ENCODE results near the gene RAB5B.
A peak's percentile ranks its signal among the peaks of the same experiment; 100 is the strongest.

RAB5B gene, protein sequence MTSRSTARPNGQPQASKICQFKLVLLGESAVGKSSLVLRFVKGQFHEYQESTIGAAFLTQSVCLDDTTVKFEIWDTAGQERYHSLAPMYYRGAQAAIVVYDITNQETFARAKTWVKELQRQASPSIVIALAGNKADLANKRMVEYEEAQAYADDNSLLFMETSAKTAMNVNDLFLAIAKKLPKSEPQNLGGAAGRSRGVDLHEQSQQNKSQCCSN

DNA sequence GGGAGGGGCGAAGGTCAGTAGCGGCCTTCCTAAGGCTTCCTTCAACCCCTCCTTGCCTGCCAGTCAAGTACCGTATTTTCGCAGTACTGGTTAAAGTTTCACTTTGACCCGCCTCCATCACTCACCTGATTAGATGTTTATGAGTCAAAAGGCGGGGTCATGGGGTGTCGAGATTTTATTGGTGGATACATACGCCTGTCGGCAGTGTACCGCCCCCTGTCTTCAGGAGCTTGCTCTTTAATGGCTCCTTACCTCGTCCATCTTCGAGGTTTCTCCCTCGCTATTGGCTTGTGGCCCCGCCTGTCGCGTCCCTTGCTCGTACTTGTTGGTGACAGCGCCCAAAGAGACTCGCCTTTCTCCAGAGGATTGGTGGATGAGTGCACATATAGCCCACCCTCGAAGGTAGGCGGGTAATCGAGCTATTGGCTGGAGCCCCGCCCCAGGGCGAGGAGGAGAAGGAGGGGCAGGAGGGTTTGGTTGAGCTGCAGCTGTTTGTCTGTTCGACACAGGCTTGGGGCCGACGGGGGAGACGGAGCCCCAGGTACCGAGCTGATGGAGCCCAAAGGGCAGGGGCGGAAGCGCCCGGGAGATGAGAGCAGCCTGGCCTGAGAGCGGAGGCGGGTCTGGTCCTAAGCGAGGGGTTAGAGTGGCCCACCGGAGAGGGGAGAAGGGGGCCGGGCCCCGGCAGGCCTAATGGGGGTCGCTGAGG lies at the start of gene RAB5B:
Gene RAB5B, plus strand, starts transcription at position 480 of the 709 bp plus-strand sequence. CDS start 12,883 bp downstream, outside the sequence.
- peak; percentile 94 for DNase-seq

DNA sequence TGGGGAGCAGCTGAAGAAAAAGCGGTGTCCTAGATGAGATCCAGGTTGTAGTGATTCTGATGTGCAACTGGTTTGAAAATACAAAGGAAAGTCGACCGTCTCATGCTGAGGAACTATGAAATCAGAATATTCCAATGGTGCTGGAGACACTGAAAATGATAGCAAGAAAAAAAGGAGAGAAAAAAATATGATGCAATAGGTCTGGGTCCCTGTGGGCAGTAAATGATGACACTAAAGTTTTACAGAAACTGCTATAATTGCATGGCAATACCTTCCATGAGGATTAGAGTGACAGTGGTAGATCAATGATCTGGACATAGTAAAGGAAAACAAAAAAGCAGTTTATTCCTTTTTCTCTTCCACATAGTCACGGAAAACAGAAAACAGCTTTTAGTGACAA lies 48.5 kb upstream of the RAB5B start:
- DNase-seq: no peak

DNA sequence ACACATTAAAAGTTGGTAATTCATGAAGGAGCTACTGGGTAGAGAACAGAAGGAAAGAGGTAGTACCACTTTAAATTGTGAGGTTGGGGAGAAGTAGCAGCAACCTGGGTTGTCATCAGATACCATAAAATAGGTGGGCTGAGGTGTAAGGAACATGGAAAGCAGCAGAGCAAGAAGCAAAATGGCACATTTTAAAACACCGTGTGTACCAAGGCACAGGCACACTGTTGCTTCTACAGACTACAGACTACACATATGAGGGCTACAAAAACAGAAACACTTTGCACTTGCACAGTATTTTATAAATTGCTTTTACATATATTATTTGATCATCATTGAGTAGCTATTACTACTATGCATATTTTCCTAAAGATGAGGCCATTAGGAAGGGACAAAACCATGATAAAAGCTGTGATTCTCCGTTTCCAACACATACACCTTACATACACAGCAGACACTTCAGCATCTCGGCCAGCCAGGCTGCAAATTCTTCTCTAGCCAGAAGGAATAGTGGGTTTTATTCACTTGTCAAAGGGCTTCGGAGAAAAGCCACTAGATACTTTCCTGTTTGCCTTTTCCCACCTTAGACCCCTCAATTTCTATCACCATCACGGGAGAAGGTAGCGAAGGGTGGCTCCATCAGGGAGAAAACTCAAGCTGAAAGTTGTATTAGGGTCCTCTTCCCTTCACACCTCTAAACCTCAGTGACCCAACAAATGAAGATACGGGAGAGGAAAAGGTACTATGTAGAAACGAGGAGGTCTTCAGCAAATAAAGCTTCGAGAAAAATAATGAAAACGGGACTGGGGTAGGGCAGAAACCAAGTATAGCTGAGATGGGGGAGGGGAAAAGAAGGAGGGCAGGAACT lies 47.8 kb upstream of the RAB5B start:
- DNase-seq: no peak

DNA sequence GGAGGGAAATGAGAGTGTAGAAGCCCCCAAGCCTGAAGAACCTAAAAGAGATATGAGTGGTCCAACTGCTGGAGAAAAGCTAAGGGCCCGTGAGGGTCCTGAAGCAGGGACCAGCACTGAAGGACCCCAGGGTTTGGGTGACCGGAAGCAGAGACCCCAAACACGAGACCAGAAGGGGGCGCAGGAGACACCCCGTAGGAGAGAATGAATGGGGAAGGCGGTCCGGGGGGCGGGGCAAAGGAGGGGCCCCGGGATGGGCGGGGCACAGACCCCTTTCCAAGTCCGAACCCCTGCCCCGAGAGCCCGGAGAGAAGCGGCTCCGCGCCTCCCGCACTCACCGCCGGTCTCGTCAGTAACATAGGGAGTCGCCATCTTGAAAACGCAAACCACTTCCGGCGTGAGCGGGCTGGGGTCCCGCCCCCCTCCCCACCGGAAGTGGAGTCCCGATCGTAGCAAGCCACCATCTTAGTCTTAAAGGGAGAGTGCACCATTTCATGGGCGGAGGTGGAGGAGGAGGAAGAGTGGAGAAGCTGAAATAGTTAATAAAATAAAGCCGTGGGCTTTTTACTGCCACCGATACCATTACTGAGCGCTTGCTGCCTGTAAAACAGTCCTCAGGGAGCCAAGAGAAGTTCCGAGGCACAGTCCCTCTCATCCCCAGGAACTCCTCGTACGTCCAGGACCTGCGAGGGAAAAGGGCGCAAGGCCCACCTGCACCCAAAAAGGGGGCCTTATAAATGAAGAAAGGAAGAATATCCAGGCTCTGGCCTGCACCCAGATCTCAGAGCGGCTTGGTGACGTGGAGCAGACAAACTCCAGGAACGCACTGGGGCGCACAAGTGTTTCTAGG lies 46.9 kb upstream of the RAB5B start:
- peak; percentile 85 for DNase-seq

DNA sequence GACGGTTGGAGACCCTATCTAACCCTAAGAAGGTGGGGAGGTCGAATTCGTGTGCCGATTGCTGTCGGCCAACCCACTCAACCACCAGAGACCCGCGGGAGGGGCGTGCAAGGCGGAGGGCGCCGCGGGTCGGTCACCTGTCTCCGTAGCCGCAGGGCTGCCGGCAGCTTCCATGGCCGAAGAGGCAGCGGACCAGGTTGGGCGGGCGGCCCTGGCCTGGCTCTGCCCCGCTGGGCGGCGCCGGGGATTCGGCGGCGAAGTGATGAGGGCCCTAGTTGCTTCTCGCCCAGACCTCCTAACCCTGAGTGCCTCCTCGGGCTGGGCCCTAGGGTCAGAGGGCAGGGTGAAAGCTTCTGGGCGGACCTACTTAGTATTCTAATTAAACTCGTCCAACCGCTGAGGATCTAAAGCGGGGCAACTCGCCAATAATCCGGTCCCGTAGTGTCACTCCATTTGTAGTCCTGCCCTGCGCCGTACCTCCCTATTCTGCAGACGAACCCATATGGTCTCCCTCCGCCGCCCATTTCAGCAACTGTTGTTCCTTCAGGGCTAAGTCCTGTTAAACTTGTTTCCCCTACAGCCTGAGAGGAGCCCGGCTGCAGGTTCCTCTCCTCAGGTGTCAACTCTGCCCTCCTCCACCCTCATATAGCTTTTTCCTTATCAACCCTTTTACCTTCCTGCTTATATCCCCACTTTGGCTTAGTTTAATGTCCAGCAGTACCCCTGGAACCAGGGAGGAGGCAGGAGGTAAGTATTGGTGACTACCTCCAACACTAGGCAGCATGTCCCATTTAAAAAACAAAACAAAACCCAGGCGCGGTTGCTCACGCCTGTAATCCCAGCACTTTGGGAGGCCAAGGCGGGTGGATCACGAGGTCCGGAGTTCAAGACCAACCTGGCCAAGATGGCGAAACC lies 46.0 kb upstream of the RAB5B start, which contains the start of gene PYM1:
Gene PYM1, minus strand, starts transcription at position 307 of the 915 bp plus-strand sequence. Its CDS starts 133 bp downstream, at position 174.
- DNase-seq: peak; percentile 60

DNA sequence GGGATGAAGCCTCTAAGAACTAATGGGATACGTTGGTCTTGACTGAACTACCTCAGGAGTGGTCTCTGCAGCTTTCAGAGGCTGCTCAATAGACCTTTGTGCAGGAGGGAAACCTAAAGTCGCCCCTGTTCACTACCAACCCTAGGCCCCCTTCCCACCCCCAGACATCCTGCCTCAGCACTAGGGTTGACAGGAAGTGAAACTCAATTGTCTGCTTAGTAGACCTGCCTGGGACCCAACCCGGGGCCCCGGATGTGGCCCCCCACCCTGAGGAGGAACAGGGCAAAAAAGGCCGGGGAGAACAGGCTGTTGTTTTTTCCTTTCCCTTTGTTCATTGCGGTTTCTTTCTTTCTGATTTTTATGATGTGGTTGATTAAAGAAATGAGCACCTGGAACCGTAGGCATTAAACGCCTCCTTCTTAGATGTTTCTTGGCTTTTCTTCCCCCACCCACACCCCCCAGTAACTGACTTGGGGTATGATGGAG lies 44.5 kb upstream of the RAB5B start:
- DNase-seq: peak; percentile 81

DNA sequence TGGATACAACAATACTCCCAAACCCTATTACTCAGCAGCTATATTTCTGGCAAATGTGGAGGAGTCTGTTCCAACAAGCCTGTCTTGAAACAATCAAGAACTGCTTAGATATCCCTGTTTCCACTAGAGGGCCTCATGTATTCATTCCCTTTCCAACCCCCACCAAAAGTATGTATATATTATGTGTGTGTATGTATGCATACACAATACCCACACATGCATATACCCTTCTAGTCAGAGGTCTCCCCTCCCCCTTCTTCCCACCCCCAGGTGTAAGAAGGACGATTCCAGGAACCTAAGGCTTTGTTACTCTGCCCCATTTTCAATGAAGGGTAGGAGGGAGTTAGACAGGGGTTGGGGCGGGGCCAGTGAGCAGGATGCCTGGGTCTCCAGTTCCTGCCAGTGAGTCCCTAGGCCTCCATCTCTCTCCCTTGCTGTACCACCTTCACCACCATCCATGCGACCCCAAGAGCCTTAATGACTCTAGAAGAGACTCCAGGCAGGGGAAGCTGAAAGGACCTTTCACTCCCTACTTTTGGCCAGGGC lies 43.0 kb upstream of the RAB5B start, which contains the start of gene DGKA:
Gene DGKA, plus strand, starts transcription at position 392 of the 546 bp plus-strand sequence. CDS start 5,342 bp downstream, outside the sequence.
- peak; percentile 78 for DNase-seq

DNA sequence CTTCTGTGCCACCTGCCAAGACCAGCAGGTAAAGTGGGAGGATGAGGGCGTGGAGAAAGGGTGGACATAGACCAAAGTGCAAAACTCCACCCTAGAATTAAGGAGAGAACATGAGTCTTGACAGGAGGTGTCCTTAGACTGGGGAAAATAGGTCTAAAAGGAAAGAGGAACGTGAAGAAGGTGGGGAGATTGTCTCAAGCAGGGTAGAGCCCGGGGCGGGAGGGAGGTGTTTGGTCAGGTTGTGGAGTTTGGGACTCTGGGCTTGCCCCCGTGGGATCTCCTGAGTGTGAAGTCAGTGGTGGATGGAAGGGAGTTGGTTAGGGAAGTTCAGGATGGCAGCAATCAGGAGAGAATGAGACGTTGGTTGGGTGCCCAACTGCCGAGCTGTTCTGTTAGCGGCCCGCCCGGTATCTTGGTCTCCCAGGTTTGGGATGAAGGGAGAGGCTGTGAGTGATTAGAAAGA lies 42.5 kb upstream of the RAB5B start:
- DNase-seq: no peak

DNA sequence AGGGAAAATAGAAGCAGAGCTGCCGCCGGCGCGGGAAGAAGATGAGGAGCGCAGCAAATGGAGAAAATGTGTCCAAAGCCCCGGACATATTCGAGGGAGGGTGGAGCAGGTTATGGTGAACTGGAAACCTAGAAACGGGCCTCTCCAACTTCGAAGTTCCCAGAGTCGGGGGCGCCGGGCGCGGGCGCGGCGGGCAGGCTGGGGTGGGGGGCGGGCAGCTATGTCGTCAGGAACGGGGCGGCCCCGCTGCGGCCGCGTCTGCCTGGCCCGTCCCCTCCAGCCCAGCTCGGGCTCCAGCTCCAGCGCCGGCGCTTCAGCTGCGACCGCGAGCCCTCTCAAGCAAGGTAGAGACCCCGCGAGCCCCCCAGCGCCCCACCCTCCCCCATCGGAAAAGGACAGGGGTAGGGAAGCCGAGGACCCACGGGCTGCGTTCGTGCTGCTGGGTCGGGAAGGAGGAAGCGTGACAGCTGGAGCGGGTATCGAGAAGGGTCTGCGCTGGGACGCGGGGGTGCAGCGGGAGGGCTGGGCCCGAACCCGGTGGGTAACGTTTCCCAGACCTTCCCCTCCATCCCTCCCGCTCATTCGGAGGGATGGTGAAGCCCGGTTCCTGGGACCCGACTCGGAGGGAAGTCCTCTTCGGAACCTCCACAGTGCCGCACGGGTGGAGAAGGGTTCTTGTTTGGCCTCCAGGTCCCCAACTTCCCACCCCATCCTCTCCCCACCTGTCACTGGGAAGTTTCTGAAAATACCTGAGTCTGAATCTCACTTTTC lies 41.9 kb upstream of the RAB5B start:
- DNase-seq: peak; percentile 37

DNA sequence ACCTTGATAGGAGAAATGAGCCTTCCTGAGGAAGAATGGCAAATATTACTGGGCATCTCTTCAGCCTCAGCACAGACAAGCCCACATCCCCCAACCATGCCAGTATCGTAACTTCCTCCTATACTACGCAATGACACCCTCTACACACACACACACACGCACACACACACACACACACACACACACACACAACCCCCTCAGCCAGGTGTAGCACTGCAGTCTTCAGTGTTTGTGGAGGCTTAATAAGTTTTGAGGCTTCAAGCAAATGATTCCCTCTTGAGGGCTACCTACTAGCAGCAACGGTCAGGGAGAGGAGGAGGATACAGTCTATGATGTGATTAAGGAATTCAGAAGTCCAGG lies 41.3 kb upstream of the RAB5B start:
- peak; percentile 48 for DNase-seq

DNA sequence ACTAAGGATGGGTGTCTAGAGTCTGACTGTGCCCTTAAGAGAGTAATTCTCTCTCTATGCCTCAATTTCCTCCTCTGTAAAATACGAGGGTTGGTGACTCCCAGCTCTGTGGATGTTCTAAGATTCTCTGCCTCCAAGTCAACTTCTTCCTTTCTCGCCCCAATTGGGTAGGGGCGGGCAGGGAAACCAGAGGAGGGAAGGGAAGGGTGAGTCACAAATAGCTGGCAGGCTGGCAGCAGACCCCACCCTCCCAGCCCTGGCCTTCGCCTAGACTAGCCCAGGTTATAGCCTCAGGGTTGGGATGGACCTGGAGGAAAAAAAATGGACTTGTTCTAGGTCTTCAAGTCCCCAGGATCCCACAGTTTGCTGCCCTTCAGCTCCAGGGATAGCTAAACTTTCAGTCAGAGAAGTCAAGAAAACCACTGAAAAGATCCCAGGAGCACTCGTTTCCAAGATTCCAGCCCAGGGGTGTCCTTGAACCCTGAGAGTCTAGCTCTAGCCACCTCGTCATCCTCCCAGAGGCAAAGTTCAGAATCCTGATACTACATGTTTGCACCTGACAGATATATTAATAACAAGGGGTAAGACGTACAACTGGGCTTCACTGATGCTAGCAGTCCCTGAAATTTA lies 40.6 kb upstream of the RAB5B start:
- no peak for DNase-seq

DNA sequence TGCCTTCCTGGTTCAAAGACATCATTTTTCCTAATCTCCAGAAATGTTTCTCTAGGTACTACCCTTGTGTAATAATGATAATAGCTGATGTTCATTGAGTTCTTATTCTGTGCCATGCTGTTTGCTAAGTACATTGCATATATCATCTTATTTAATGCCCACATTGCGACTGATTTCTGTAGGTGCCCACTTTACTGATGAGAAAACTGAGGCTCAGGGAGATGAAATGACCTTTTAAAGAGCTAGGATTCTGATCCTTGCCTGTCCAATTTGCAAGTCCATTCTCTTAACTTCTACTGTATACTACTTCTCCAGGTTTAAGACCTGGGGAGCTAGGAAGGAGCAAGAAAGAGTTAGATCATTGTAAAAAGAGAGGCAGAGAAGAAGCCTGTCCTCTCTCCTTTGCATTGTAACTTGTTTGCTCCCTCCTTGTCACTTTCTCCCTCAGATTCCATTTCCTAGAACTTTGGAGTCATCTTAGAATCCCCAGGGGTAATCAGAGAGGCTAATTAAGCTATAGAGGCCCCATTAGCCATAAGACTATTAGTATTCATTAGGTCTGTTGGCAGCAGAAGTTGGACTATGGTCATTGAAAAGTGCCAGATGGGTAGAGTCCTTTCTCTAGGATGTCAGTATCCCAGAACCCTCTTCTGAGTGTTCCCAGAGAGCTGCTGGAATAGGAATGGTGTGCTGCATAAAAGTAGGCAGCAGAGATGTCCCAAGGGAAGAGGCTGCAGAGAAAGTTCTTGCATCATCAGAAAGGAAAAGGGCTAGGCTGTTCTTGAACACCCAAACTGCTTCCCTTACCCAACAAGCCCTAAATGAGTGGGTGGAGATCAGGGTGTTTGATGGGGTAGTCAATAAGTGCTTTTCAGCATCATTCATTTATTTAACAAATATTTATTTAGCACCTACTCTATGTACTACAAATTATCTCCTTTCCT lies 39.8 kb upstream of the RAB5B start:
- DNase-seq: no peak

DNA sequence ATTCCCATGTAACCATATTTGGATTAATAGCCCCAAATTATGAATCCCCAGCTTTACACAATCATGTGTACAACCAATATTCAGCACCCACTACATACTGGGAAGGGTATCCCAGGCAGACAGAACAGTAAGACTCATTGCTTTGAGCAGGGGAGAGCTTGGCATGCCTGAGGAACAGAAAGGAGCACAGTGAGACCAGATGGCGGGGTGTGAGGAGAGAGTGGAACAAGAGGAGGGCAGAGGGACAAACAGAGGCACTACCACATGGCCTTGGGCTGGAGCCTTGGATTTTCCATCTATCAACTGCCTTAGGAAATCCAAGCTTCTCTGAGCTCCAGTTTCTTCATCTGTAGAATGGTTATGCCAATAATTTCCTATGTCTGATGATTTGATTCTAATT lies 39.1 kb upstream of the RAB5B start:
- DNase-seq: no peak

DNA sequence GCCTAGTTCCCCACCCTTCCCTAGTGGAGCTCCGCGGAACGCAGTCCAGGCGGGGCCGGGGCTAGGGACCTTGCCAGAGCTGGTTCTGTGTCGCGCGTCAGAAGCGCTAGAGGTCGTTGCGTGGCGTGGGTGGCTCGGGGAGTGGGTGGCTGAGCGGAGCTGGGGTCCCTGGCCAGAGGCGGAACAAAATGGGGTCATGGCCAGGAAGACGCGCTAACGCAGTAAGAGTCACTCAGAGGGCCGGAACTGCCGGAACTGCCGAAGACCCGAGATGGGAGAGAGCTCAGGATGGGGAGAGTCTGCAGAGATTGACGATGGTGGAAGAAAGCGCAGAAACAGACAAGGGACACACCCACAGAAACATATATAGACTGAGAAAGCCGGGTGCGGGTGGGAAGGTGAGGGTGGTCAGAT lies 38.1 kb upstream of the RAB5B start:
- DNase-seq: peak; percentile 51

DNA sequence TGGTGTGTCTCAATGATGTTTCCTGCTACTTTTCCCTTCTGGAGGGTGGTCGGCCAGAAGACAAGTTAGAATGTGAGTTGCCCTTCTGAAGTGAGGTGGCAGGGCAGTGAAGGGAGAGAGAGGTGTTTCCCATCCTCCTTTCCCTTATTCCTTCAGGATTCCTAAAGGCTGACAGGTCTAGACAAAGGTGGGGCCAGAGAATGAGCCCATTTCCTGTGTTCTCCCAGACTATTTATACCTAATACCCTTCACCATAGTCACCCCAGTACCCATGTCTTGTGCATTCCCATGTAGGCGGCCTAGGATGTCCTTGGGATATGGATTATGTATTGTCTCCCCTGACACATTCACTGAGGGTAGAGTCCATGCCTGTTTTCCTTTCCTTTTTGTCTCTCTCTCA lies 35.9 kb upstream of the RAB5B start:
- DNase-seq: no peak

DNA sequence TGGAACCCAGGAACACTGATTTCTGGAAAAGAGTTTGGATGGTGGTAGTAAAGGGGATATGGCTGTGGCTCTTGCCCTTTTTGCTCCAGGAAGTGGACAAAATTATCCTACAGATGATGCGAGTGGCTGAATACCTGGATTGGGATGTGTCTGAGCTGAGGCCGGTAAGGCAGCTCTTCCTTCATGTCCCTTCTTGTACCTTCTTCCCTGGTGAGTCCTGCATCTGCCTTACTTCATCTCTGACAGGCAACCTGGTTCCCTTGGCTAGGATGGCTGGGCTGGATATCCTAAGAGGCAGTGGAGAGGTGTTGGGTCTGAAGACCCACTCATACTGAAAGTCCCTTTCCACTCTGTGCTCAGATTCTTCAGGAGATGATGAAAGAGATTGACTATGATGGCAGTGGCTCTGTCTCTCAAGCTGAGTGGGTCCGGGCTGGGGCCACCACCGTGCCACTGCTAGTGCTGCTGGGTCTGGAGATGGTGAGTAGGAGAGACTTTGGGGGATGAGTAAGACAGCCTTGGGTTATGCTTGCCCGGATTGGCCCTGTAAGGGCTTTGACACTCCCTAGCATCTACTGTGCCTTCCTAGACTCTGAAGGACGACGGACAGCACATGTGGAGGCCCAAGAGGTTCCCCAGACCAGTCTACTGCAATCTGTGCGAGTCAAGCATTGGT lies 34.9 kb upstream of the RAB5B start:
- DNase-seq: no peak

DNA sequence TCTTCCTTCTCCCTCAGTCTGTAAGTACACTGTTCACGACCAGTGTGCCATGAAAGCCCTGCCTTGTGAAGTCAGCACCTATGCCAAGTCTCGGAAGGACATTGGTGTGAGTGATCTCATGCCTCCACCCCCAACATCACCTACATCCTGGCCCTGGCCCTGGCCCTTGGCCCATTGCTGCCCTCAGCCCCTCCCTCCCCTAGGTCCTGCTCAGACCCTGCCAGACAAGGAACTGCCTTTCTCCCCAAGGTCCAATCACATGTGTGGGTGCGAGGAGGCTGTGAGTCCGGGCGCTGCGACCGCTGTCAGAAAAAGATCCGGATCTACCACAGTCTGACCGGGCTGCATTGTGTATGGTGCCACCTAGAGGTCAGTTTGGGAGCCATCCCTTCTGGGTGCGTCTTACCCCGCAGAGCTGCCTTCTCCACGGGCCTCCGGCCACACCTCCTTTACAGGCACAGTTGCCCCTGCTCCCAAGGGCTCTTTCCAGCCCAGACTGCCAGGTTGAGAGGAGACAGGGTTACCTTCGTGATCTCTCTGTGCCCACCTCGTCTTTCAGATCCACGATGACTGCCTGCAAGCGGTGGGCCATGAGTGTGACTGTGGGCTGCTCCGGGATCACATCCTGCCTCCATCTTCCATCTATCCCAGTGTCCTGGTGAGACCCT lies 33.7 kb upstream of the RAB5B start:
- peak; percentile 78 for DNase-seq

All from stimulated activated CD4-positive, alpha-beta T cell treated with anti-CD3 and anti-CD28 coated beads, Interleukin-4, amount 100 ng/mL, for 1 hour (primary cell).